Neural progenitor cell (in vitro differentiated cells): Measurements from ENCODE around the gene HSBP1L1. TPM values are rescaled to one million over a fixed set of nuclear protein-coding genes. Genes with fewer than 3 reads are reported as not detected.
A peak's percentile ranks its signal among the peaks of the same experiment; 100 is the strongest.

Source experiments
- DNase-seq: peaks from one replicate; pipeline ENCODE4 v3.0.0-alpha.2; 2016; ENCODE audit warnings: low spot score
- H2AFZ ChIP-seq: fragments of 200-600 bp; sonication (generic); replicated peaks from 2 replicates; pipeline ENCODE4 v1.6.1; 2016; ENCODE audit warnings: antibody characterized with exemption
- H3F3A ChIP-seq: fragments of 200-600 bp; sonication (generic); 2 replicates; pipeline ENCODE4 v1.6.1; 2016; ENCODE audit warnings: antibody characterized with exemption, low read depth
- H3K27ac ChIP-seq: fragments of 200-600 bp; sonication (generic); 2 replicates; pipeline ENCODE4 v1.5.1; 2016; ENCODE audit warnings: mild to moderate bottlenecking
- H3K27me3 ChIP-seq: fragments of 200-600 bp; sonication (generic); 2 replicates; pipeline ENCODE4 v1.6.1; 2016; ENCODE audit warnings: mild to moderate bottlenecking, moderate library complexity
- H3K36me3 ChIP-seq: fragments of 200-600 bp; sonication (generic); 2 replicates; pipeline ENCODE4 v1.5.1; 2016
- H3K4me1 ChIP-seq: fragments of 200-600 bp; sonication (generic); 2 replicates; pipeline ENCODE4 v1.6.1; 2016; ENCODE audit warnings: mixed run types
- H3K4me2 ChIP-seq: fragments of 200-600 bp; sonication (generic); 2 replicates; pipeline ENCODE4 v1.6.1; 2016
- H3K4me3 ChIP-seq: fragments of 200-600 bp; sonication (generic); 2 replicates; pipeline ENCODE4 v1.5.1; 2016
- H3K79me2 ChIP-seq: fragments of 200-600 bp; sonication (generic); 2 replicates; pipeline ENCODE4 v1.6.1; 2016; ENCODE audit warnings: low read depth
- H3K9ac ChIP-seq: fragments of 200-600 bp; sonication (generic); 2 replicates; pipeline ENCODE4 v1.6.1; 2016
- H3K9me3 ChIP-seq: fragments of 200-600 bp; sonication (generic); 2 replicates; pipeline ENCODE4 v1.5.1; 2016; ENCODE audit warnings: low read depth
- H4K20me1 ChIP-seq: fragments of 200-600 bp; sonication (generic); 2 replicates; pipeline ENCODE4 v1.6.1; 2016; ENCODE audit warnings: low read depth
- H3K27ac Mint-ChIP-seq: 3 replicates; pipeline ENCODE4 v1.8.0; 2021; ENCODE audit warnings: mixed read lengths
- H3K27me3 Mint-ChIP-seq: 2 replicates; pipeline ENCODE4 v1.8.0; 2022; ENCODE audit warnings: low read depth, mild to moderate bottlenecking, inconsistent platforms, moderate library complexity, mixed read lengths; ENCODE audit not compliant: insufficient read depth
- H3K36me3 Mint-ChIP-seq: 3 replicates; pipeline ENCODE4 v1.8.0; 2021; ENCODE audit warnings: mixed read lengths
- H3K4me1 Mint-ChIP-seq: 3 replicates; pipeline ENCODE4 v1.8.0; 2021; ENCODE audit warnings: mixed read lengths
- H3K4me3 Mint-ChIP-seq: 3 replicates; pipeline ENCODE4 v1.8.0; 2021; ENCODE audit warnings: mild to moderate bottlenecking, moderate library complexity, mixed read lengths
- H3K9me3 Mint-ChIP-seq: 3 replicates; pipeline ENCODE4 v1.8.0; 2020; ENCODE audit warnings: mixed read lengths
- EZH2 ChIP-seq: fragments of 200-600 bp; sonication (generic); IDR thresholded peaks from 2 replicates; pipeline ENCODE4 v1.6.1; 2017; ENCODE audit warnings: antibody characterized with exemption, mild to moderate bottlenecking, moderate library complexity
- EZH2phosphoT487 ChIP-seq: fragments of 200-600 bp; sonication (generic); IDR thresholded peaks from 2 replicates; pipeline ENCODE4 v1.6.1; 2017; ENCODE audit warnings: antibody characterized with exemption
- total RNA-seq: library from RNA; depleted of rRNA; stranded (reverse); fragments of >200 nt; gene quantifications from 2 replicates; pipeline ENCODE4 v1.2.3, GENCODE V29; 2015; ENCODE audit warnings: low replicate concordance
- TF ChIP-seq, protein P1 (sequence below): fragments of 200-600 bp; sonication (generic); IDR thresholded peaks from 2 replicates; pipeline ENCODE4 v1.5.1; 2017; ENCODE audit warnings: antibody characterized with exemption, mild to moderate bottlenecking

Gene HSBP1L1
- total RNA-seq, 1 donor from 2014 or later, result not detected

DNA sequence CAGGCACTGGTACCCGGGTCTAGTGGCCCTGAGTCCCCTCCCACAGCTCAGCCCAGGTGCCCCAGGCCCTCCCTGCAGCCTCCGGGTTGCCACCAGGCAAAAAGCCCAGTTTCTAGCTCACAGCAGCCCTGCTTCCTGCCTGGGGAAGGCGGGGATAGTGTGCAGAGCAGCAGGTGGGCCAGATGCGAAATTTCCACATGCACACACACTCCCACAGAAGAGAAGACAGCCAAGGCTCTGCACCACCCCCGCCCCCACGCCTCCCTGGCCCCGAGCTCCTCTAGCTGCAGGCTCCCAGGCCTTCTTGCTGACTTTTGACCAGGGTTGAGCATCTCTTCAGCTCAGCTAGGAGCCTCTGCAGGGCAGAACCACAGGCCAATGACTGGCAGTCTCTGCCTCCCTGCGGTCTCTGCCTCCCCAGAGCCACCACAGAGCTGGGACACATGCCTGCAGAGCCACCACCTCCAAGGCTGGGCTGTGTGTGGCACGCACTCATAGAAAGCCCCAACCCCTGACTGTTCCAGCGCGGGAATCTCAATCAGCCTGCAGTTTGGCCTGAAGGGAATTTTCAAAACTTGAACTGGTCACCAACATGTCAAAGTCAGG is 20.2 kb upstream of the HSBP1L1 start:
- Histone ChIP-seq H3K79me2 (no peaks in the 10 kb centered on the region), H3F3A (no peaks in the 10 kb centered on the region), H3K36me3 (no peaks in the 10 kb centered on the region), H4K20me1 (peaks cover 50% of the 10 kb centered on the region), H3K4me1 (no peaks in the 10 kb centered on the region), H3K27ac (no peak overlapping the region), H3K4me3 (no peak overlapping the region), H2AFZ (no peak overlapping the region), H3K9me3 (no peaks in the 10 kb centered on the region), H3K27me3 (peaks cover 4% of the 10 kb centered on the region), H3K4me2 (no peak overlapping the region), H3K9ac (no peak overlapping the region)
- Mint-ChIP-seq H3K27me3 (peaks cover 5% of the 10 kb centered on the region), H3K4me1 (peaks cover 21% of the 10 kb centered on the region), H3K27ac (no peak overlapping the region), H3K9me3 (peaks cover 2% of the 10 kb centered on the region), H3K4me3 (no peak overlapping the region), H3K36me3 (peaks cover 24% of the 10 kb centered on the region)
- TF ChIP-seq EZH2phosphoT487, result no peak
- no peak for DNase-seq

DNA sequence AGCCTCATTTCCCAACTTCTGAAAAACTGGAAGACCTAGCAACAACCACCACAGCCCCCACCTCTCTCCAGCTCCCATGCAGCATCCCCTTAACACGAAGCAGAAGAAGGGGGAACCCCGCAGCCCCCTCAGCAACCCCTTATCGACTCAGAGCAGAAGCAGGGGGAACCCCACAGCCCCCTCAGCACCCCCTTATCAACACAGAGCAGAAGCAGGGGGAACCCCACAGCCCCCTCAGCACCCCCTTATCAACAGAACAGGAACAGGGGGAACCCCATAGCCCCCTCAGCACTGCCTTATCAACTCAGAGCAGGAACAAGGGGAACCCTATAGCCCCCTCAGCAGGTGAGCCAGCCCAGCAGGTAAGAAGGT is 19.7 kb upstream of the HSBP1L1 start:
- Mint-ChIP-seq H3K27me3 (peaks cover 5% of the 10 kb centered on the region), H3K27ac (no peak overlapping the region), H3K4me1 (peaks cover 25% of the 10 kb centered on the region), H3K36me3 (peaks cover 19% of the 10 kb centered on the region), H3K9me3 (no peaks in the 10 kb centered on the region), H3K4me3 (no peak overlapping the region)
- Histone ChIP-seq H4K20me1 (peaks cover 55% of the 10 kb centered on the region), H3K4me3 (no peak overlapping the region), H3F3A (no peaks in the 10 kb centered on the region), H3K79me2 (no peaks in the 10 kb centered on the region), H3K27me3 (peaks cover 9% of the 10 kb centered on the region), H3K4me2 (no peak overlapping the region), H3K9ac (no peak overlapping the region), H3K9me3 (no peaks in the 10 kb centered on the region), H3K27ac (no peak overlapping the region), H3K4me1 (no peaks in the 10 kb centered on the region), H3K36me3 (no peaks in the 10 kb centered on the region), H2AFZ (no peak overlapping the region)
- TF ChIP-seq EZH2 (no peak), EZH2phosphoT487 (no peak)
- TF ChIP-seq, protein P1, sequence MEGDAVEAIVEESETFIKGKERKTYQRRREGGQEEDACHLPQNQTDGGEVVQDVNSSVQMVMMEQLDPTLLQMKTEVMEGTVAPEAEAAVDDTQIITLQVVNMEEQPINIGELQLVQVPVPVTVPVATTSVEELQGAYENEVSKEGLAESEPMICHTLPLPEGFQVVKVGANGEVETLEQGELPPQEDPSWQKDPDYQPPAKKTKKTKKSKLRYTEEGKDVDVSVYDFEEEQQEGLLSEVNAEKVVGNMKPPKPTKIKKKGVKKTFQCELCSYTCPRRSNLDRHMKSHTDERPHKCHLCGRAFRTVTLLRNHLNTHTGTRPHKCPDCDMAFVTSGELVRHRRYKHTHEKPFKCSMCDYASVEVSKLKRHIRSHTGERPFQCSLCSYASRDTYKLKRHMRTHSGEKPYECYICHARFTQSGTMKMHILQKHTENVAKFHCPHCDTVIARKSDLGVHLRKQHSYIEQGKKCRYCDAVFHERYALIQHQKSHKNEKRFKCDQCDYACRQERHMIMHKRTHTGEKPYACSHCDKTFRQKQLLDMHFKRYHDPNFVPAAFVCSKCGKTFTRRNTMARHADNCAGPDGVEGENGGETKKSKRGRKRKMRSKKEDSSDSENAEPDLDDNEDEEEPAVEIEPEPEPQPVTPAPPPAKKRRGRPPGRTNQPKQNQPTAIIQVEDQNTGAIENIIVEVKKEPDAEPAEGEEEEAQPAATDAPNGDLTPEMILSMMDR, result no peak
- DNase-seq, result no peak

DNA sequence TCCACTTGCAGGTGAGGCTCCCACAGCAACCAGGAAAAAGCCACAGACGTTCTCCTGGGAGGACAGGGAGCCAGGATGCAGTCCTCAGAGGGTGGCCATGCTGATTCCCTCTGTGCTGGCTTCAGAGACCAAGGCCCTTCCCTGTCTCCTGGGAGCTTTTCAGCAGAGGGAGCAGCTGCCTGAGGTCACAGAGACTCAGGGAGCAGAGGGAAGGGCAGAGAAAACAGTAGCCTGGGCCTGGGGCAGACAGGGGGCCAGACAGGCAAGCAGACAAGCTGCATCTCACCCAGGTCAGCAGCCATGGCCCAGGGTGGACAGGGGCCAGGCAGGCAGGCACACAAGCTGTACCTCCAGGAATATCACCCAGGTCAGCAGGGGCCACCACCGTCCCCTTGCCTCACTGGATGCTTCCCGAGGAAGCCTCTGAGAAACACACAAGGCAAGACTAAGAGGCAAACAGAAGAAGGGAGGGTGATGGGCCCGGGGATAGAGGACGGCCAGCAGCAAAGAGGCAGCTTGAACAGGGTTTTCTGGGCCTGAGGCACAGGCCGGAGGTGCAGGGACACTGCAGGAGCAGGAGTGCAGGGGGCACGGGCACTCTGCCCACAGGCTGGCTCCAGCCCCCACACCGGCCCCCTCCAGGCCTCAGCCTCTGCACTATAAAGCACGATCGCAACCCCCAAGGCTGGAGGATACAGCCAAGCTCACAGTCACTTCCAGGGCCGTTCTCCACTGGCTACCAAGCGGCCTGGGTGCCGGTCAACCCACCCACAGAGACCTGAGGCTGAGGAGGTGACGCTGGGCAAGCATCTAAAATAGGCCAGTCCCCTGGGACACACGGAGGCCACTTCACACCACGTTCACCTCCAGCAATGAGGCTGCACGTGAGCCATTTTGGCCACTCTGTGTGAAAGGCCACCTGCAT is 19.1 kb upstream of the HSBP1L1 start:
- Histone ChIP-seq H3K4me1 (no peaks in the 10 kb centered on the region), H3K27me3 (peaks cover 16% of the 10 kb centered on the region), H3K79me2 (peaks cover 6% of the 10 kb centered on the region), H4K20me1 (peaks cover 61% of the 10 kb centered on the region), H3K36me3 (no peaks in the 10 kb centered on the region), H3F3A (no peaks in the 10 kb centered on the region), H3K27ac (no peak overlapping the region), H3K4me3 (no peak overlapping the region), H2AFZ (no peak overlapping the region), H3K9ac (no peak overlapping the region), H3K9me3 (no peaks in the 10 kb centered on the region), H3K4me2 (no peak overlapping the region)
- DNase-seq, result no peak
- Mint-ChIP-seq H3K4me1 (peaks cover 30% of the 10 kb centered on the region), H3K27ac (peak overlapping the region; percentile 66), H3K9me3 (no peaks in the 10 kb centered on the region), H3K27me3 (peaks cover 7% of the 10 kb centered on the region), H3K4me3 (no peak overlapping the region), H3K36me3 (peaks cover 16% of the 10 kb centered on the region)
- no peak for TF ChIP-seq EZH2

DNA sequence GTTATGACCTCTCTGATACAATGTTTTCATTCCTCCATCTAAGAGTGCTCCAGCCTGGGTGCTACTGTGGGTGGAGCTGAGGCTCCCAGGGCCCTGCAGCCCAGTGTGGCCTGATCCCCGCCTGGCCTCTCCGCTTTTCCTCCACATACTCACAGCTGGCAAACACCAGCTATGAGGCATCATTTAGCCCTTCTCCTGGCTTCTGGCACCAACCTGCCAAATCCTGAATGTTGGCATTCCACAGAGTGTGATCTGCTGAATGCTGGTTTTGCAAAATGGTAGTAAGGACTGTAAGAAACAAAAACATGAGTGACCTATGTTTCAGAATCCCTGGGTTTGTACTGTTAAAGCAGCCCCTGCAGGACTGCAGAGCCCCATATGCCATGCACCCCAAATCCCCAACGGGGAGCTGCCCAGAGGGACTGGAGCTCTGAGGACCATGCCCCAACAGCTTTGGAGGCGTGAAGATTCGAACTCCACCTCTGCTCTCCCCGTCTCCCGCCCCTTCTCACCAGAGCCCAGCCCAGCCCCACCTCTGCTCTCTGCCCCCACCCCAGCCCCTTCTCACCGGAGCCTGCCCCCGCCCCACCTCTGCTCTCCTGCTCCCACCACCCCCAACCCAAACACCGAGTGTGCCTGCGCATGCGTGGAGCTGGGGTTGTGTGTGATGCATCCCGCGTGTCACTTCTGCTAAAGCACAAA is 17.2 kb upstream of the HSBP1L1 start:
- Histone ChIP-seq H3K4me3 (no peak overlapping the region), H3K27me3 (peaks cover 32% of the 10 kb centered on the region), H3K79me2 (peaks cover 9% of the 10 kb centered on the region), H2AFZ (no peak overlapping the region), H3K9me3 (no peaks in the 10 kb centered on the region), H3K4me2 (no peak overlapping the region), H3K36me3 (no peaks in the 10 kb centered on the region), H3K4me1 (peaks cover 5% of the 10 kb centered on the region), H3K27ac (no peak overlapping the region), H4K20me1 (peaks cover 60% of the 10 kb centered on the region), H3K9ac (no peak overlapping the region), H3F3A (no peaks in the 10 kb centered on the region)
- no peak for DNase-seq
- H3K4me1 Mint-ChIP-seq, result peaks cover 30% of the 10 kb centered on the region
- H3K27me3 Mint-ChIP-seq, result peaks cover 8% of the 10 kb centered on the region
- peaks cover 13% of the 10 kb centered on the region for H3K36me3 Mint-ChIP-seq
- TF ChIP-seq, protein P1, result no peak
- no peak for TF ChIP-seq EZH2
- no peak for TF ChIP-seq EZH2phosphoT487
- no peak overlapping the region for H3K27ac Mint-ChIP-seq
- no peaks in the 10 kb centered on the region for H3K9me3 Mint-ChIP-seq
- no peak overlapping the region for H3K4me3 Mint-ChIP-seq
